Gastroesophageal sphincter (tissue), 4 donors: ENCODE measurements around the gene CSNK1G1. TPM values are rescaled to one million over a fixed set of nuclear protein-coding genes. Genes with fewer than 3 reads are reported as not detected.

ENCODE experiments used
- ATAC-seq: fragments of 150-250 bp; one replicate; pipeline ENCODE4 v1.9.1; 2016; ENCODE audit warnings: mild to moderate bottlenecking, moderate library complexity
- H3K27ac ChIP-seq, 4 donors: fragments of 200-600 bp; sonication (generic) in 3 of 4; 1 replicate in 3 of 4; 2 replicates in 1 of 4; pipeline ENCODE4 v1.5.1; 2016 to 2019
- H3K27me3 ChIP-seq: fragments of 200-600 bp; sonication (generic); one replicate; pipeline ENCODE4 v1.5.1; 2019
- H3K36me3 ChIP-seq, 2 donors: fragments of 200-600 bp; sonication (generic); one replicate each; pipeline ENCODE4 v1.5.1; 2019; ENCODE audit warnings: control low read depth in 1 of 2
- H3K4me1 ChIP-seq, 3 donors: fragments of 200-600 bp; sonication (generic); 1 replicate in 2 of 3; 2 replicates in 1 of 3; pipeline ENCODE4 v1.5.1; 2016 to 2019; ENCODE audit warnings: control low read depth in 2 of 3
- H3K4me3 ChIP-seq, 2 donors: fragments of 200-600 bp; sonication (generic); one replicate each; pipeline ENCODE4 v1.5.1; 2019; ENCODE audit warnings: mild to moderate bottlenecking in 1 of 2, moderate library complexity in 1 of 2
- H3K9me3 ChIP-seq, 3 donors: fragments of 200-600 bp; sonication (generic); one replicate each; pipeline ENCODE4 v1.5.1; 2017 to 2019; ENCODE audit warnings: control low read depth in 2 of 3
- CTCF ChIP-seq, 4 experiments: fragments of 200-600 bp in 2 of 4; fragments of 450-650 bp in 2 of 4; sonication (generic) in 1 of 4; IDR thresholded peaks; one replicate each; pipeline ENCODE4 v1.5.1; 2017 to 2019; ENCODE audit warnings: antibody characterized with exemption in 4 of 4, mild to moderate bottlenecking in 2 of 4, moderate library complexity in 2 of 4
- EP300 ChIP-seq: sonication (generic); formaldehyde crosslinking; IDR thresholded peaks from one replicate; pipeline ENCODE4 v1.6.1; 2017; ENCODE audit warnings: antibody characterized with exemption, mild to moderate bottlenecking
- POLR2A ChIP-seq, 2 donors: fragments of 450-650 bp; IDR thresholded peaks; one replicate each; pipeline ENCODE4 v1.6.1; 2017; ENCODE audit warnings: antibody characterized with exemption in 2 of 2, mild to moderate bottlenecking in 2 of 2, moderate library complexity in 1 of 2
- POLR2AphosphoS5 ChIP-seq: sonication (generic); formaldehyde crosslinking; IDR thresholded peaks from one replicate; pipeline ENCODE4 v1.6.1; 2017; ENCODE audit warnings: antibody characterized with exemption
- WGBS, 2 donors: methylation state at CpG; one replicate each; pipeline ENCODE4 v1.1.5; 2018; ENCODE audit warnings: low coverage in 1 of 2; 5-methylcytosine and 5-hydroxymethylcytosine counted together
- total RNA-seq, 4 donors: library from RNA; depleted of rRNA; stranded (reverse); fragments of >200 nt; gene quantifications; one replicate each; pipeline ENCODE4 v1.1.0, GENCODE V29; 2016

Gene CSNK1G1
- total RNA-seq, 4 donors from 2014 or later = 9.2 to 67.0 (median 11.9) TPM

- Histone ChIP-seq H3K36me3 (peaks cover 0 to 54% of the 10 kb centered on the region in 2 donors), H3K4me3 (no peak overlapping the region), H3K4me1 (no peaks in the 10 kb centered on the region), H3K27ac (no peak overlapping the region), H3K9me3 (no peaks in the 10 kb centered on the region), H3K27me3 (no peaks in the 10 kb centered on the region)
- no peak for ATAC-seq
- TF ChIP-seq CTCF (IDR thresholded peaks at IDR 0.05) = peak in 3 of 4 experiments; percentile 16 to 43 (median 39)
- no peak for TF ChIP-seq POLR2AphosphoS5
- no peak for TF ChIP-seq EP300
- no peak for TF ChIP-seq POLR2A (IDR thresholded peaks at IDR 0.05)
- 36 to 45% methylated on average over 3 of the region's 3 CpGs for WGBS, 2 donors
Observed at GRCh38 chr15:64209680-64210334, 146.2 kb downstream of the CSNK1G1 start.

GRCh38 chr15:64205202-64205601 is 150.8 kb downstream of the CSNK1G1 start:
- no peak for TF ChIP-seq POLR2A (IDR thresholded peaks at IDR 0.05)
- no peak for TF ChIP-seq EP300
- TF ChIP-seq POLR2AphosphoS5 = no peak
- no peak for TF ChIP-seq CTCF (IDR thresholded peaks at IDR 0.05)
- Histone ChIP-seq H3K27ac (no peak overlapping the region), H3K4me1 (no peaks in the 10 kb centered on the region), H3K27me3 (no peaks in the 10 kb centered on the region), H3K36me3 (peaks cover 0 to 63% of the 10 kb centered on the region in 2 donors), H3K9me3 (no peaks in the 10 kb centered on the region), H3K4me3 (no peak overlapping the region)
- ATAC-seq = no peak

GRCh38 chr15:64197425-64197824 is 158.5 kb downstream of the CSNK1G1 start:
- WGBS, 2 donors = 52 to 63% methylated on average over 1 of the region's 1 CpG
- no peak overlapping the region for H3K27ac ChIP-seq
- TF ChIP-seq CTCF (IDR thresholded peaks at IDR 0.05) (no peak), POLR2A (IDR thresholded peaks at IDR 0.05) (no peak), POLR2AphosphoS5 (no peak), EP300 (no peak)
- no peaks in the 10 kb centered on the region for H3K9me3 ChIP-seq
- no peak overlapping the region for H3K4me3 ChIP-seq
- no peaks in the 10 kb centered on the region for H3K4me1 ChIP-seq
- H3K27me3 ChIP-seq = no peaks in the 10 kb centered on the region
- peaks cover 0 to 61% of the 10 kb centered on the region in 2 donors for H3K36me3 ChIP-seq
- ATAC-seq = no peak

- Histone ChIP-seq H3K36me3 (peaks cover 0 to 36% of the 10 kb centered on the region in 2 donors), H3K9me3 (no peaks in the 10 kb centered on the region)
Observed at GRCh38 chr15:64193971-64194370, 162.0 kb downstream of the CSNK1G1 start.

More at GRCh38 chr15:64193971-64194370, 162.0 kb downstream of the CSNK1G1 start:
- WGBS, 2 donors = 70 to 84% methylated on average over 2 to 6 of the region's 6 CpGs
- no peak for ATAC-seq
- Histone ChIP-seq H3K27ac (no peak overlapping the region), H3K4me3 (no peak overlapping the region), H3K4me1 (no peaks in the 10 kb centered on the region), H3K27me3 (no peaks in the 10 kb centered on the region)
- TF ChIP-seq POLR2A (IDR thresholded peaks at IDR 0.05) = no peak
- no peak for TF ChIP-seq CTCF (IDR thresholded peaks at IDR 0.05)
- no peak for TF ChIP-seq EP300
- TF ChIP-seq POLR2AphosphoS5 = no peak
